T-helper 17 cell (primary cell): ENCODE data around the gene ZNF726. TPM values are rescaled to one million over a fixed set of nuclear protein-coding genes. Genes with fewer than 3 reads are reported as not detected.
"Not testable (repeated sequence)": the region's sequence is repeated elsewhere in the genome, so short reads cannot be mapped to it uniquely, and the experiment has no call there.

Source experiments
- ATAC-seq: fragments of 150-1000 bp; cut with Tn5 transposase; 2 replicates; pipeline ENCODE4 v1.10.0; 2021; ENCODE audit warnings: mild to moderate bottlenecking, moderate library complexity
- DNase-seq, 3 donors: peaks; one replicate each; pipeline versions ENCODE4 v3.0.0 to v3.0.0-alpha.2; 2020 to 2021
- H3K9me3 ChIP-seq: one replicate; pipeline ENCODE4 v1.7.0; 2013; ENCODE audit warnings: low read length, mild to moderate bottlenecking; ENCODE audit not compliant: control insufficient read depth, poor library complexity, severe bottlenecking
- H3K27ac Mint-ChIP-seq: one replicate; pipeline ENCODE4 v1.8.0; 2022; ENCODE audit warnings: mild to moderate bottlenecking, moderate library complexity, mixed read lengths
- H3K27me3 Mint-ChIP-seq: one replicate; pipeline ENCODE4 v1.8.0; 2022; ENCODE audit warnings: mixed read lengths
- H3K36me3 Mint-ChIP-seq: one replicate; pipeline ENCODE4 v1.8.0; 2022; ENCODE audit warnings: low read depth, mixed read lengths
- H3K4me1 Mint-ChIP-seq: one replicate; pipeline ENCODE4 v1.8.0; 2022; ENCODE audit warnings: mild to moderate bottlenecking, mixed read lengths
- H3K4me3 Mint-ChIP-seq: one replicate; pipeline ENCODE4 v1.8.0; 2022; ENCODE audit warnings: mild to moderate bottlenecking, moderate library complexity, mixed read lengths
- total RNA-seq, 4 donors: library from RNA in 2 of 4; stranded (reverse) in 2 of 4; gene quantifications; one replicate each; pipeline ENCODE4 v1.2.3 and lab custom pipeline; 2022 to 2026

Gene ZNF726
- total RNA-seq (1 to 10 TPM; 2.8 to 3.3 TPM), total RNA-seq (lab: John Stamatoyannopoulos, UW) (3.6 to 4.1 reads per million in 2 donors)

GRCh38 chr19:23914402-23915286, at the start of gene ZNF726:
Gene ZNF726, plus strand, starts transcription at chr19:23914886. Its CDS starts 109 bp downstream, at chr19:23914995.
- ATAC-seq (peak; percentile 99), DNase-seq (peak; percentile 63 to 75 (median 74))
- Mint-ChIP-seq H3K4me3 (peak within 1 kb of the TSS; percentile 90), H3K36me3 (no peaks in the 10 kb centered on the region), H3K4me1 (peaks cover 2% of the 10 kb centered on the region), H3K27me3 (no peaks in the 10 kb centered on the region), H3K27ac (peak within 1 kb of the TSS; percentile 76)
- no peaks in the 10 kb centered on the region for H3K9me3 ChIP-seq

GRCh38 chr19:23867895-23868294, 46.8 kb upstream of the ZNF726 start:
- DNase-seq (no peak), ATAC-seq (no peak)
- H3K9me3 ChIP-seq = no peaks in the 10 kb centered on the region
- Mint-ChIP-seq H3K27me3 (no peaks in the 10 kb centered on the region), H3K36me3 (peaks cover 2% of the 10 kb centered on the region), H3K4me3 (no peak overlapping the region), H3K4me1 (no peaks in the 10 kb centered on the region), H3K27ac (no peak overlapping the region)

- Mint-ChIP-seq H3K4me3 (no peak overlapping the region), H3K36me3 (peaks cover 2% of the 10 kb centered on the region), H3K27me3 (no peaks in the 10 kb centered on the region), H3K4me1 (no peaks in the 10 kb centered on the region), H3K27ac (no peak overlapping the region)
- ATAC-seq (no peak), DNase-seq (no peak)
- no peaks in the 10 kb centered on the region for H3K9me3 ChIP-seq
Observed at GRCh38 chr19:23868630-23869029, 46.1 kb upstream of the ZNF726 start.

GRCh38 chr19:23872282-23872919, 42.3 kb upstream of the ZNF726 start:
- ATAC-seq (no peak), DNase-seq (no peak)
- H3K9me3 ChIP-seq = no peaks in the 10 kb centered on the region
- Mint-ChIP-seq H3K27ac (no peak overlapping the region), H3K27me3 (peaks cover 8% of the 10 kb centered on the region), H3K36me3 (peaks cover 2% of the 10 kb centered on the region), H3K4me1 (no peaks in the 10 kb centered on the region), H3K4me3 (no peak overlapping the region)

GRCh38 chr19:23876261-23876660, 38.4 kb upstream of the ZNF726 start:
- ATAC-seq (no peak), DNase-seq (no peak)

GRCh38 chr19:23876756-23877155, 37.9 kb upstream of the ZNF726 start:
- peaks cover 10% of the 10 kb centered on the region for H3K27me3 Mint-ChIP-seq
- H3K4me3 Mint-ChIP-seq = not testable (repeated sequence)

More at GRCh38 chr19:23876261-23876660, 38.4 kb upstream of the ZNF726 start:
- no peaks in the 10 kb centered on the region for H3K9me3 ChIP-seq
- Mint-ChIP-seq H3K4me1 (no peaks in the 10 kb centered on the region), H3K4me3 (no peak overlapping the region), H3K36me3 (no peaks in the 10 kb centered on the region), H3K27ac (no peak overlapping the region), H3K27me3 (peaks cover 10% of the 10 kb centered on the region)

GRCh38 chr19:23882493-23882892, 32.2 kb upstream of the ZNF726 start:
- no peak for DNase-seq
- peaks cover under 1% of the 10 kb centered on the region for H3K27me3 Mint-ChIP-seq
- H3K9me3 ChIP-seq = no peaks in the 10 kb centered on the region
- H3K27ac Mint-ChIP-seq = no peak overlapping the region
- no peak for ATAC-seq
- H3K4me3 Mint-ChIP-seq = peak overlapping the region; percentile 10
- no peaks in the 10 kb centered on the region for H3K36me3 Mint-ChIP-seq
- H3K4me1 Mint-ChIP-seq = no peaks in the 10 kb centered on the region

More at GRCh38 chr19:23876756-23877155, 37.9 kb upstream of the ZNF726 start:
- ATAC-seq, H3K9me3 ChIP-seq, DNase-seq, H3K36me3 Mint-ChIP-seq, H3K4me1 Mint-ChIP-seq, H3K27ac Mint-ChIP-seq: not testable (repeated sequence)

GRCh38 chr19:23884363-23884762, 30.3 kb upstream of the ZNF726 start:
- Mint-ChIP-seq H3K27ac (no peak overlapping the region), H3K27me3 (no peaks in the 10 kb centered on the region), H3K4me3 (no peak overlapping the region), H3K36me3 (no peaks in the 10 kb centered on the region), H3K4me1 (no peaks in the 10 kb centered on the region)
- DNase-seq = no peak
- no peak for ATAC-seq
- no peaks in the 10 kb centered on the region for H3K9me3 ChIP-seq

- Mint-ChIP-seq H3K27me3 (no peaks in the 10 kb centered on the region), H3K27ac (no peak overlapping the region), H3K36me3 (no peaks in the 10 kb centered on the region), H3K4me3 (no peak overlapping the region), H3K4me1 (no peaks in the 10 kb centered on the region)
- H3K9me3 ChIP-seq = no peaks in the 10 kb centered on the region
- ATAC-seq (no peak), DNase-seq (no peak)
Observed at GRCh38 chr19:23887642-23888041, 27.0 kb upstream of the ZNF726 start.

- H3K4me3 Mint-ChIP-seq, H3K9me3 ChIP-seq, DNase-seq, H3K27me3 Mint-ChIP-seq, ATAC-seq, H3K36me3 Mint-ChIP-seq, H3K4me1 Mint-ChIP-seq, H3K27ac Mint-ChIP-seq: not testable (repeated sequence)
Observed at GRCh38 chr19:23896096-23896495, 18.6 kb upstream of the ZNF726 start.

- H3K27ac Mint-ChIP-seq = no peak overlapping the region
- H3K4me3 Mint-ChIP-seq = no peak overlapping the region
- H3K9me3 ChIP-seq = no peaks in the 10 kb centered on the region
- ATAC-seq = no peak
- H3K4me1 Mint-ChIP-seq = no peaks in the 10 kb centered on the region
- DNase-seq = no peak
- H3K27me3 Mint-ChIP-seq = no peaks in the 10 kb centered on the region
- no peaks in the 10 kb centered on the region for H3K36me3 Mint-ChIP-seq
Observed at GRCh38 chr19:23896912-23897311, 17.8 kb upstream of the ZNF726 start.

- H3K4me1 Mint-ChIP-seq = no peaks in the 10 kb centered on the region
- no peaks in the 10 kb centered on the region for H3K27me3 Mint-ChIP-seq
- no peaks in the 10 kb centered on the region for H3K9me3 ChIP-seq
- H3K36me3 Mint-ChIP-seq = no peaks in the 10 kb centered on the region
- no peak overlapping the region for H3K4me3 Mint-ChIP-seq
- no peak for ATAC-seq
- DNase-seq = no peak
- H3K27ac Mint-ChIP-seq = no peak overlapping the region
Observed at GRCh38 chr19:23901360-23901759, 13.3 kb upstream of the ZNF726 start.

GRCh38 chr19:23904406-23904805, 10.3 kb upstream of the ZNF726 start:
- no peaks in the 10 kb centered on the region for H3K9me3 ChIP-seq
- ATAC-seq = no peak
- Mint-ChIP-seq H3K4me1 (no peaks in the 10 kb centered on the region), H3K27ac (no peak overlapping the region), H3K27me3 (no peaks in the 10 kb centered on the region), H3K4me3 (no peak overlapping the region), H3K36me3 (no peaks in the 10 kb centered on the region)
- no peak for DNase-seq
